Pancreas (tissue), 10 donors: ENCODE measurements around the gene MAPK8IP2. TPM values are rescaled to one million over a fixed set of nuclear protein-coding genes. Genes with fewer than 3 reads are reported as not detected.
A peak's percentile ranks its signal among the peaks of the same experiment; 100 is the strongest.

Source experiments
- ATAC-seq, 4 donors: fragments of 200-7000 bp; cut with Tn5 transposase; one replicate each; pipeline versions ENCODE4 v1.8.0 to v1.9.1; 2020; ENCODE audit warnings: mild to moderate bottlenecking in 4 of 4, moderate library complexity in 4 of 4
- DNase-seq, 6 donors: peaks; one replicate each; pipeline ENCODE4 v3.0.0-alpha.2; 2020
- FAIRE-seq: peaks from 2 replicates; lab custom pipeline; 2012; peaks lifted over from hg19 to GRCh38; lab: Jason Lieb, UNC
- H3K27ac ChIP-seq, 4 donors: fragments of 200-600 bp; sonication (generic); 1 replicate in 3 of 4; 2 replicates in 1 of 4; pipeline versions ENCODE4 v1.5.0 to v1.8.0; 2020
- H3K27me3 ChIP-seq, 4 donors: fragments of 200-600 bp; one replicate each; pipeline ENCODE4 v1.8.0; 2021
- H3K36me3 ChIP-seq, 3 donors: fragments of 200-600 bp; sonication (generic) in 1 of 3; one replicate each; pipeline versions ENCODE4 v1.5.0 to v1.8.0; 2020 to 2021
- H3K4me1 ChIP-seq, 3 donors: fragments of 200-600 bp; one replicate each; pipeline ENCODE4 v1.8.0; 2021
- H3K4me3 ChIP-seq, 4 donors: fragments of 200-600 bp; sonication (generic) in 2 of 4; one replicate each; pipeline versions ENCODE4 v1.5.0 to v1.8.0; 2020 to 2021
- H3K9me3 ChIP-seq, 4 donors: fragments of 200-600 bp; one replicate each; pipeline ENCODE4 v1.8.0; 2021
- WGBS, 2 donors: extraction: QIAGEN DNeasy Blood & Tissue Kit; methylation state at CpG; one replicate each; pipeline ENCODE4 v1.1.7; 2013; 5-methylcytosine and 5-hydroxymethylcytosine counted together
- intact Hi-C, 3 donors: fragments of 100-400 bp; cut with DNase I; formaldehyde crosslinking; loops; one replicate each; pipeline versions ENCODE4 v1.11.1 to v1.14.2; 2022
- polyA plus RNA-seq, 2 donors: library from polyadenylated mRNA; stranded (reverse); fragments of 200-250 nt; gene quantifications; one replicate each; pipeline ENCODE4 v1.2.3, GENCODE V29; 2013
- total RNA-seq, 6 donors: library from RNA; stranded (reverse); fragmentation: NEBNext Ultra II Directional in 4 of 6; extraction: Animal tissue kit (Norgen Biotek cat#: 25700) in 4 of 6; gene quantifications; one replicate each; pipeline versions ENCODE4 v1.2.1 to v1.2.4, GENCODE V29; 2021 to 2023
- TF ChIP-seq, protein P1 (sequence below), 4 donors: fragments of 200-600 bp; sonication (generic) in 3 of 4; IDR thresholded peaks; one replicate each; pipeline versions ENCODE4 v1.5.0 to v1.8.0; 2021; ENCODE audit warnings: antibody characterized with exemption in 4 of 4
- donor health status: healthy with polysubstance abuse.
- donor health status: DM: no; HTN: no; CAD: no; lungs with moderate emphysema.
- donor health status: DM: no; HTN: no; CAD: no.
- donor health status: control.
- donor health status: control.
- donor health status: Bipolar disorder and iron deficiency.
- donor health status: DM: yes; HTN: yes; CAD: no.
- donor health status: DM: no; HTN: no; CAD: no.
- donor health status: DM: no; HTN: no; CAD: no.
- donor health status: DM: yes; HTN: yes; CAD: no.

Gene MAPK8IP2
- total and polyA plus RNA-seq, 8 donors, result 1.4 to 10.0 (median 2.6) TPM

- 1% methylated on average over 55 to 87 of the region's 88 CpGs for WGBS, 2 donors
- intact Hi-C loops, result no loop called here
- DNase-seq, result peak; percentile 80 to 93 (median 86)
- Histone ChIP-seq H3K9me3 (no peaks in the 10 kb centered on the region), H3K27ac (peak within 1 kb of the TSS; percentile 51 to 65 (median 55)), H3K27me3 (no peaks in the 10 kb centered on the region), H3K4me1 (peaks cover 0 to 8% (median 7%) of the 10 kb centered on the region in 3 donors), H3K4me3 (peak within 1 kb of the TSS; percentile 72 to 89 (median 84)), H3K36me3 (no peaks in the 10 kb centered on the region)
- TF ChIP-seq, protein P1, sequence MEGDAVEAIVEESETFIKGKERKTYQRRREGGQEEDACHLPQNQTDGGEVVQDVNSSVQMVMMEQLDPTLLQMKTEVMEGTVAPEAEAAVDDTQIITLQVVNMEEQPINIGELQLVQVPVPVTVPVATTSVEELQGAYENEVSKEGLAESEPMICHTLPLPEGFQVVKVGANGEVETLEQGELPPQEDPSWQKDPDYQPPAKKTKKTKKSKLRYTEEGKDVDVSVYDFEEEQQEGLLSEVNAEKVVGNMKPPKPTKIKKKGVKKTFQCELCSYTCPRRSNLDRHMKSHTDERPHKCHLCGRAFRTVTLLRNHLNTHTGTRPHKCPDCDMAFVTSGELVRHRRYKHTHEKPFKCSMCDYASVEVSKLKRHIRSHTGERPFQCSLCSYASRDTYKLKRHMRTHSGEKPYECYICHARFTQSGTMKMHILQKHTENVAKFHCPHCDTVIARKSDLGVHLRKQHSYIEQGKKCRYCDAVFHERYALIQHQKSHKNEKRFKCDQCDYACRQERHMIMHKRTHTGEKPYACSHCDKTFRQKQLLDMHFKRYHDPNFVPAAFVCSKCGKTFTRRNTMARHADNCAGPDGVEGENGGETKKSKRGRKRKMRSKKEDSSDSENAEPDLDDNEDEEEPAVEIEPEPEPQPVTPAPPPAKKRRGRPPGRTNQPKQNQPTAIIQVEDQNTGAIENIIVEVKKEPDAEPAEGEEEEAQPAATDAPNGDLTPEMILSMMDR (IDR thresholded peaks at IDR 0.05), result peak in 2 of 4 donors; percentile 6 to 13
- peak; percentile 85 to 92 (median 90) for ATAC-seq
- no peak for FAIRE-seq
These were observed 27.3 kb downstream of the MAPK8IP2 start, which contains the start of gene ARSA for GRCh38 chr22:50627642-50628542. ARSA (minus strand) TSS chr22:50628152; CDS start chr22:50627779, 373 bp downstream.

- TF ChIP-seq, protein P1 (IDR thresholded peaks at IDR 0.05), result no peak
- ATAC-seq (no peak), FAIRE-seq (no peak), DNase-seq (peak in 1 of 6 donors; percentile 20)
- intact Hi-C loops, result no loop called here
- no peaks in the 10 kb centered on the region for H3K9me3 ChIP-seq
- H3K27ac ChIP-seq, result peak overlapping the region; percentile 51 to 65 (median 55)
- 28 to 32% methylated on average over 16 of the region's 16 CpGs for WGBS, 2 donors
- H3K4me3 ChIP-seq, result peak overlapping the region; percentile 72 to 89 (median 84)
- peaks cover 0 to 7% (median 4%) of the 10 kb centered on the region in 3 donors for H3K4me1 ChIP-seq
- no peaks in the 10 kb centered on the region for H3K27me3 ChIP-seq
- H3K36me3 ChIP-seq, result no peaks in the 10 kb centered on the region
These were observed 28.0 kb downstream of the MAPK8IP2 start for GRCh38 chr22:50628543-50629134.

DNA sequence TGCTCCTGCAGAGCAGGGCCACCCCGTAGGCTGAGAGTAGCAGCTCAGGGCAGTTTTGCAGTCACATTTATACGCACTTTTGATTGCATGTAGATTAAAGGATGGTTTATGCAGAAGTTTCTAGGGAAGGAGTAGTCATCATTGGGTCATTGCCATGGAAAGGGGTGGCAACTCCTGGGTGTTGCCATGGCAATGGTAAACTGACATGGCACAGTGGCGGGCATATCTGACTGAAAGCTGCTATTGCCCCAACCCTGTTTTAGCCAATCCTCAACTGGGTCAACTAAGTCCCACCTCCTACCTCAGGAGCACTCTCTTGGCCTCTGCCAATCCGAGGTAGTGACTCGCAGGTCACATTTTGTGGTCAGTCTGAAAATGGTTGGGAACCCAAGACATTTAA is 29.8 kb downstream of the MAPK8IP2 start:
- WGBS, 2 donors, result 89 to 92% methylated on average over 5 of the region's 5 CpGs
- H3K36me3 ChIP-seq, result no peaks in the 10 kb centered on the region
- H3K27ac ChIP-seq, result no peak overlapping the region
- TF ChIP-seq, protein P1 (IDR thresholded peaks at IDR 0.05), result no peak
- ATAC-seq (no peak), FAIRE-seq (no peak), DNase-seq (peak in 1 of 6 donors; percentile 13)
- intact Hi-C loops, result no loop called here
- H3K4me3 ChIP-seq, result no peak overlapping the region
- H3K9me3 ChIP-seq, result no peaks in the 10 kb centered on the region
- H3K27me3 ChIP-seq, result no peaks in the 10 kb centered on the region
- peaks cover 0 to 7% (median 4%) of the 10 kb centered on the region in 3 donors for H3K4me1 ChIP-seq

GRCh38 chr22:50633086-50633485 is 32.5 kb downstream of the MAPK8IP2 start:
- TF ChIP-seq, protein P1 (IDR thresholded peaks at IDR 0.05), result no peak
- 84 to 92% methylated on average over 5 of the region's 5 CpGs for WGBS, 2 donors
- intact Hi-C loops, result no loop called here
- no peaks in the 10 kb centered on the region for H3K36me3 ChIP-seq
- H3K4me3 ChIP-seq, result no peak overlapping the region
- H3K9me3 ChIP-seq, result no peaks in the 10 kb centered on the region
- no peak for FAIRE-seq
- H3K27ac ChIP-seq, result no peak overlapping the region
- ATAC-seq, result no peak
- DNase-seq, result no peak
- peaks cover 0 to 4% (median 3%) of the 10 kb centered on the region in 3 donors for H3K4me1 ChIP-seq
- no peaks in the 10 kb centered on the region for H3K27me3 ChIP-seq
